ENCODE data around the gene LCAT. TPM values are rescaled to one million over a fixed set of nuclear protein-coding genes. Genes with fewer than 3 reads are reported as not detected.
A peak's percentile ranks its signal among the peaks of the same experiment; 100 is the strongest.

Gene LCAT
- total RNA-seq, 5 donors from 2014 or later (not counting 1 experiment from before 2014, with no cell fraction given) = 9.8 to 20.7 (median 18.7) TPM

DNA sequence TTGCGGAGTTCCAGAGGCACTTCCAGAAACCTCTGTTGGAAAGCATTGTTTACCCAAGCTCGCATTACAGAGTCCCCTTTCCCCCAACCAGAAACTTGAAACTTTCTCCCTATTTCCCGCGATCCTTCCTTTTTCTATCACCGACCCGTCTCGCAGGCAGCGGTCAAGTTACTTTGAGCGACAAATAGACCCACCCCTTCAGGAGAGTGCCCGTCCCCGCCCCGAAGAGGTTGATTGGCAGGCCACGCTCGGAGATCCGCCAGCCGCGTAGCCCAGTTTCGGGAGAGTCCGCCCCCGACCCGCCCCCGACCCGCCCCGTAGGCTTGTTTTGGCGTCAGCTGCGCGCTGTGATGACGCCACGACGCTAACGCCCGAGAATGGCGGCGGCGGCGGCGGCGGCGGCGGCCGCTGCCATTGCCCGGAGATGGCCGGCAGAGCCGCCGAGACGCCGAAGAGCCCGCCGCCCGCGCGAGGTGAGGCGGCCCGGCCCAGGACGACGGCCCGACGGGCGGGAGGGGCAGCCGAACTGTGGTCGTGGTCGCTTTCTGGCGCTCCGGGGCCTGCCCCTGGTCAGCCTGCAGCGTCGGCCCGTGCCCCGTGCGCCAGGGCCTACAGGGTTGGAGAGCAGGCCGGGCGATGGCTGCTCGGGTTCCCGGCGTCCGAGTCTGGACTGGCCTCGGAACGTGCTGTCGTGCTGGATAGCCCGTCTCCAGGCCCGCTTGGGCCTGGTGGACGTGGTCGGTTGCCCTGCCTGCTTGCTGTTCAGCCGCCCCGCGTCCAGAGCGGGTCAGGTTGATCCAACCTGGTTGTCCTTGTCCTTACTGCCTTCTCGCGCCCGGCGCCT lies 50.8 kb downstream of the LCAT start, which contains the start of gene PSKH1:
Gene PSKH1 (plus strand): TSS at position 356 of the 844 bp plus-strand sequence. CDS start 15,496 bp downstream, outside the sequence.
- H3K27me3 Mint-ChIP-seq = no peaks in the 10 kb centered on the region
- no peaks in the 10 kb centered on the region for H3K27me3 ChIP-seq (replicated peaks in 1 of 2; ENCODE audit: control insufficient read depth in 2 of 2, extremely low read depth in 1 of 2, insufficient read depth in 2 of 2, low read length in 1 of 2)
- H3K36me3 Mint-ChIP-seq = peaks cover 4% of the 10 kb centered on the region
- H3K27ac Mint-ChIP-seq = peak within 1 kb of the TSS; percentile 87 to 91
- peaks cover 0 to 3% of the 10 kb centered on the region in 2 donors for H3K36me3 ChIP-seq (ENCODE audit: control insufficient read depth in 2 of 2, extremely low read depth in 1 of 2, insufficient read depth in 1 of 2, low read length in 1 of 2)
- POLR2A ChIA-PET = interaction anchor here in 1 of 2 donors (0.6 to 1.2 kb wide), 3 partner anchors 43 to 86 kb away, joined by 8 to 10 read pairs (median 9); no protein-coding TSS in a partner anchor
- peak within 1 kb of the TSS; percentile 90 to 96 (median 95) for H3K4me3 Mint-ChIP-seq
- under 1% methylated on average over 88 of the region's 90 CpGs for WGBS (ENCODE audit: insufficient coverage)
- CTCF ChIA-PET = interaction anchor here in 1 of 2 donors (0.6 to 1.3 kb wide), 3 partner anchors 9 to 148 kb away, joined by 3 to 6 read pairs (median 4); no protein-coding TSS in a partner anchor
- peaks cover 14 to 27% of the 10 kb centered on the region in 2 experiments for H3K4me1 ChIP-seq (ENCODE audit: control insufficient read depth in 1 of 2, extremely low read depth in 1 of 2, insufficient read depth in 2 of 2, low read length in 2 of 2)
- H3K9me3 ChIP-seq = no peaks in the 10 kb centered on the region
- H3K27ac ChIP-seq (ENCODE audit: low read length) = peak within 1 kb of the TSS; percentile 85
- H3K9me3 Mint-ChIP-seq = no peaks in the 10 kb centered on the region
- H3K4me1 Mint-ChIP-seq = peaks cover 40 to 50% (median 45%) of the 10 kb centered on the region in 3 donors
- H3K4me3 ChIP-seq (ENCODE audit: control insufficient read depth in 1 of 2, extremely low read depth in 1 of 2, low read length in 1 of 2) = peak within 1 kb of the TSS; percentile 87 to 95
- peak; percentile 79 to 96 (median 91) for DNase-seq
- ATAC-seq (replicated peaks in 1 of 4) = peak; percentile 97 to 98 (median 98)

DNA sequence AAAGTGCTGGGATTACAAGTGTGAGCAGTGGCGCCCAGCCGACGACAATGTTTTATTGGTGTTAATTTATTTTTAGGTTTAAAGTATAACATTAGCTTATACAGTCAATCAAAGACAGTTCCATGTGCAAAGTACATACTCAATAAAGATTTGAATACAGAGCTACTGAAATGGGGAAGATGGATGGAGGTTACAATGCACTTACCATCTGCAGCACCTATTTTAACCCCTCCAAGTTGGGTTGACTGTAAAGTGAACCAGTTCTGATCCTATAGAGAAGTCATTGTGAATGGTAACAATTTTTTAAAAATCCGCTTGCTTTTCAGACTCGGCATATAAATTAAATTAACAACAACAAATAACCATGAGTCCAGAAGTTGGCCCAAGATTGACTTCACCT lies 51.5 kb downstream of the LCAT start:
- POLR2A ChIA-PET = interaction anchor here in 1 of 2 donors (0.6 kb wide), 1 partner anchor 46 kb away, joined by 9 read pairs; no protein-coding TSS in a partner anchor
- Histone ChIP-seq H3K27ac (ENCODE audit: low read length) (peak overlapping the region; percentile 30), H3K36me3 (ENCODE audit: control insufficient read depth in 2 of 2, extremely low read depth in 1 of 2, insufficient read depth in 1 of 2, low read length in 1 of 2) (peaks cover 0 to 3% of the 10 kb centered on the region in 2 donors), H3K4me1 (ENCODE audit: control insufficient read depth in 1 of 2, extremely low read depth in 1 of 2, insufficient read depth in 2 of 2, low read length in 2 of 2) (peaks cover 14 to 27% of the 10 kb centered on the region in 2 experiments), H3K4me3 (ENCODE audit: control insufficient read depth in 1 of 2, extremely low read depth in 1 of 2, low read length in 1 of 2) (peak overlapping the region in 1 of 2 donors; percentile 95), H3K9me3 (no peaks in the 10 kb centered on the region), H3K27me3 (replicated peaks in 1 of 2; ENCODE audit: control insufficient read depth in 2 of 2, extremely low read depth in 1 of 2, insufficient read depth in 2 of 2, low read length in 1 of 2) (no peaks in the 10 kb centered on the region)
- Mint-ChIP-seq H3K36me3 (peaks cover 4% of the 10 kb centered on the region), H3K4me1 (peaks cover 36 to 47% (median 42%) of the 10 kb centered on the region in 3 donors), H3K9me3 (no peaks in the 10 kb centered on the region), H3K4me3 (peak overlapping the region; percentile 81 to 96 (median 95)), H3K27me3 (no peaks in the 10 kb centered on the region), H3K27ac (peak overlapping the region; percentile 86 to 87)
- no peak for DNase-seq
- CTCF ChIA-PET = interaction anchor here in 1 of 2 donors (0.6 to 0.7 kb wide), 2 partner anchors 89 to 375 kb away, joined by 3 to 5 read pairs; no protein-coding TSS in a partner anchor
- no CpG with 5 or more reads among the region's 5 CpGs for WGBS (ENCODE audit: insufficient coverage)
- ATAC-seq (replicated peaks in 1 of 4) = no peak

Other genes with a start within 250 kb of the LCAT start
- gene GFOD2, start 224.8 kb downstream of the LCAT start, total RNA-seq = 10 to 100 TPM in 4 of 5 donors, 1 to 10 TPM in 1; 8.5 to 23.2 (median 16.7) TPM
- gene RANBP10, start 137.6 kb downstream of the LCAT start, total RNA-seq = 10 to 100 TPM; 21.9 to 29.3 (median 24.5) TPM
- under 1 TPM; 0.30 to 0.45 (median 0.37) TPM for gene TSNAXIP1, start 137.2 kb downstream of the LCAT start, total RNA-seq
- 10 to 100 TPM; 37.9 to 59.9 (median 55.5) TPM for gene THAP11, start 101.8 kb downstream of the LCAT start, total RNA-seq
- gene NUTF2, start 97.2 kb downstream of the LCAT start, total RNA-seq = 10 to 100 TPM; 37.4 to 55.0 (median 48.3) TPM
- gene CENPT, start 96.4 kb downstream of the LCAT start, total RNA-seq = 100 to 1,000 TPM in 3 of 5 donors, 10 to 100 TPM in 2; 85.0 to 117 (median 111) TPM
- 100 to 1,000 TPM; 110 to 144 (median 136) TPM for gene EDC4, start 71.1 kb downstream of the LCAT start, total RNA-seq
- gene NRN1L, start 59.2 kb downstream of the LCAT start, total RNA-seq = 1 to 10 TPM in 4 of 5 donors, under 1 TPM in 1; 0.72 to 5.3 (median 3.1) TPM
- 10 to 100 TPM; 14.8 to 31.4 (median 28.1) TPM for gene PSKH1, start 50.9 kb downstream of the LCAT start, total RNA-seq
- gene CTRL, start 12.3 kb downstream of the LCAT start, total RNA-seq = 10 to 100 TPM in 4 of 5 donors, 1 to 10 TPM in 1; 9.4 to 14.2 (median 13.2) TPM
- 100 to 1,000 TPM; 118 to 214 (median 165) TPM for gene PSMB10, start 7.3 kb downstream of the LCAT start, total RNA-seq
- 10 to 100 TPM; 23.3 to 39.6 (median 33.7) TPM for gene SLC12A4, start 24.5 kb upstream of the LCAT start, total RNA-seq
- 1 to 10 TPM in 4 of 5 donors, under 1 TPM in 1; 0.48 to 1.5 (median 1.1) TPM for gene DPEP3, start 36.4 kb upstream of the LCAT start, total RNA-seq
- gene DPEP2, start 55.4 kb upstream of the LCAT start, total RNA-seq = 100 to 1,000 TPM in 3 of 5 donors, 10 to 100 TPM in 2; 51.5 to 122 (median 100) TPM
- not detected for gene DPEP2NB, start 71.8 kb upstream of the LCAT start, total RNA-seq
- gene DDX28, start 79.1 kb upstream of the LCAT start, total RNA-seq = 10 to 100 TPM; 15.5 to 21.0 (median 17.6) TPM
- gene DUS2, start 79.2 kb upstream of the LCAT start, total RNA-seq = 10 to 100 TPM; 14.5 to 19.4 (median 15.8) TPM
- gene NFATC3, start 141.2 kb upstream of the LCAT start, total RNA-seq = 100 to 1,000 TPM; 111 to 144 (median 116) TPM